ENCODE results near the gene EPN2.
A peak's percentile ranks its signal among the peaks of the same experiment; 100 is the strongest.

The EPN2 gene

GRCh38 chr17:19344311-19345066, 107.3 kb downstream of the EPN2 start:
- DNase-seq, result no peak
- Histone ChIP-seq H3K27me3 (no peaks in the 10 kb centered on the region), H3K4me3 (ENCODE audit: low read depth, low read length) (no peak overlapping the region), H3K9me3 (no peaks in the 10 kb centered on the region), H3K4me1 (peaks cover 11% of the 10 kb centered on the region), H3K36me3 (no peaks in the 10 kb centered on the region)
- no peak for TF ChIP-seq CTCF (IDR thresholded peaks at IDR 0.05; ENCODE audit: low read depth, low read length)

- H3K9me3 ChIP-seq, result no peaks in the 10 kb centered on the region
- H3K27me3 ChIP-seq, result no peaks in the 10 kb centered on the region
- DNase-seq, result no peak
- H3K4me1 ChIP-seq, result peaks cover 11% of the 10 kb centered on the region
- H3K36me3 ChIP-seq, result no peaks in the 10 kb centered on the region
- no peak for TF ChIP-seq CTCF (IDR thresholded peaks at IDR 0.05; ENCODE audit: low read depth, low read length)
- H3K4me3 ChIP-seq (ENCODE audit: low read depth, low read length), result no peak overlapping the region
These were observed 107.9 kb downstream of the EPN2 start for GRCh38 chr17:19345067-19345460.

GRCh38 chr17:19345486-19346350, 108.6 kb downstream of the EPN2 start:
- H3K27me3 ChIP-seq, result no peaks in the 10 kb centered on the region
- no peak for DNase-seq
- no peak for TF ChIP-seq CTCF (IDR thresholded peaks at IDR 0.05; ENCODE audit: low read depth, low read length)
- no peaks in the 10 kb centered on the region for H3K36me3 ChIP-seq
- H3K4me1 ChIP-seq, result peaks cover 11% of the 10 kb centered on the region
- no peak overlapping the region for H3K4me3 ChIP-seq (ENCODE audit: low read depth, low read length)
- H3K9me3 ChIP-seq, result no peaks in the 10 kb centered on the region

GRCh38 chr17:19346351-19347255, 109.4 kb downstream of the EPN2 start:
- no peak overlapping the region for H3K4me3 ChIP-seq (ENCODE audit: low read depth, low read length)
- peak; percentile 73 for DNase-seq

More at GRCh38 chr17:19346351-19347255, 109.4 kb downstream of the EPN2 start:
- no peaks in the 10 kb centered on the region for H3K36me3 ChIP-seq
- no peaks in the 10 kb centered on the region for H3K27me3 ChIP-seq
- H3K9me3 ChIP-seq, result no peaks in the 10 kb centered on the region
- H3K4me1 ChIP-seq, result peaks cover 11% of the 10 kb centered on the region
- TF ChIP-seq CTCF (IDR thresholded peaks at IDR 0.05; ENCODE audit: low read depth, low read length), result no peak

Measured in BE2C (cell line).